ENCODE results near the gene RDX. TPM values are rescaled to one million over a fixed set of nuclear protein-coding genes. Genes with fewer than 3 reads are reported as not detected.

Gene RDX
- total and polyA plus RNA-seq, 2 of the 8 experiments (the other 6 are each of a cell fraction or from before 2014, with no cell fraction given), result 27.4 to 100 TPM

GRCh38 chr11:110179064-110179463, 117.3 kb downstream of the RDX start:
- WGBS, 2 experiments (ENCODE audit: extremely low coverage in 1 of 2, insufficient coverage in 1 of 2, insufficient read length in 1 of 2, insufficient replicate concordance in 2 of 2, low coverage in 1 of 2, low lambda C conversion rate in 2 of 2, missing lambda C conversion rate in 1 of 2), result 76% methylated on average over 4 of the region's 4 CpGs; no CpG with 5 or more reads in 1 of the 2 experiments
- H4K8ac ChIP-seq (ENCODE audit: extremely low read depth, insufficient read depth, low read length), result no peak overlapping the region
- no peaks in the 10 kb centered on the region for H3K9me3 ChIP-seq (ENCODE audit: insufficient read depth in 2 of 2, low read depth in 1 of 2, low read length in 1 of 2)
- no peaks in the 10 kb centered on the region for H3K79me1 ChIP-seq (ENCODE audit: low read depth, low read length)
- H3K4me1 ChIP-seq (replicated peaks in 1 of 4; ENCODE audit: control insufficient read depth in 3 of 4, insufficient read depth in 4 of 4, low read length in 3 of 4), result peaks cover 9 to 25% (median 16%) of the 10 kb centered on the region in 4 experiments
- H3K4ac ChIP-seq (replicated peaks; ENCODE audit: insufficient read length, low read depth, low read length), result no peak overlapping the region
- no peak overlapping the region for H3K9ac ChIP-seq (replicated peaks in 1 of 4; ENCODE audit: extremely low read depth in 1 of 4, low read depth in 3 of 4, low read length in 3 of 4)
- H3K27me3 ChIP-seq (replicated peaks in 1 of 4; ENCODE audit: control insufficient read depth in 3 of 4, extremely low read depth in 1 of 4, insufficient read depth in 3 of 4, low read length in 3 of 4), result no peaks in the 10 kb centered on the region
- FAIRE-seq (no peak), DNase-seq (ENCODE audit: low read depth in 1 of 2, low spot score in 2 of 2) (no peak)
- H2BK5ac ChIP-seq (ENCODE audit: low read depth, low read length), result no peak overlapping the region
- no peak overlapping the region for H3K23ac ChIP-seq (ENCODE audit: insufficient read length)
- H3K4me2 ChIP-seq (ENCODE audit: insufficient read depth in 1 of 2, low read depth in 2 of 2, low read length in 2 of 2), result no peak overlapping the region
- no peak overlapping the region for H2BK15ac ChIP-seq (ENCODE audit: low read length)
- H3K79me2 ChIP-seq (ENCODE audit: control insufficient read depth in 1 of 2, insufficient read depth in 2 of 2, low read length in 2 of 2), result no peaks in the 10 kb centered on the region; a peak in 1 of 4 replicates
- ChIA-PET CTCF (ENCODE audit: partially characterized antibody) (interaction anchor here (6.1 kb wide), 1 partner anchor 7 kb away, joined by 46 read pairs; no protein-coding TSS in a partner anchor), POLR2A (ENCODE audit: partially characterized antibody) (no interaction called here)
- H3K27ac ChIP-seq (ENCODE audit: low read depth, low read length), result no peak overlapping the region
- no peak overlapping the region for H2BK12ac ChIP-seq (ENCODE audit: low read depth, low read length)
- no peak overlapping the region for H3K18ac ChIP-seq (ENCODE audit: extremely low read depth, low read length)
- H4K91ac ChIP-seq (replicated peaks; ENCODE audit: insufficient read length, low read length), result no peak overlapping the region
- no peak overlapping the region for H2BK120ac ChIP-seq (replicated peaks; ENCODE audit: low read depth, low read length)
- no peak overlapping the region for H3K14ac ChIP-seq (ENCODE audit: insufficient read length)
- no peak overlapping the region for H2AFZ ChIP-seq (ENCODE audit: low read length)
- no peak overlapping the region for H2AK5ac ChIP-seq (ENCODE audit: low read depth, low read length)
- no peak for TF ChIP-seq RNF2 (IDR thresholded peaks at IDR 0.05; ENCODE audit: borderline replicate concordance, low read depth, low read length, missing control alignments, poor library complexity, severe bottlenecking)
- no peak overlapping the region for H2BK20ac ChIP-seq (ENCODE audit: low read length)
- H3K23me2 ChIP-seq (ENCODE audit: low read depth, low read length), result no peaks in the 10 kb centered on the region
- H3K36me3 ChIP-seq (ENCODE audit: control insufficient read depth in 2 of 4, insufficient read depth in 4 of 4, low read length in 3 of 4), result no peaks in the 10 kb centered on the region
- no peak overlapping the region for H3K4me3 ChIP-seq (ENCODE audit: extremely low read depth in 1 of 4, insufficient read depth in 2 of 4, low read depth in 3 of 4, low read length in 4 of 4)
- H4K5ac ChIP-seq (ENCODE audit: insufficient read length, low read depth, low read length), result no peak overlapping the region
- H4K20me1 ChIP-seq (replicated peaks in 1 of 2; ENCODE audit: control insufficient read depth in 1 of 2, insufficient read depth in 2 of 2, low read length in 2 of 2), result no peaks in the 10 kb centered on the region
- no peak overlapping the region for H3K56ac ChIP-seq (replicated peaks; ENCODE audit: insufficient read length, low read depth, low read length)

Measured in H1 (cell line).